CD4-positive, alpha-beta T cell treated with Interleukin-1 beta for 1 hour (primary cell): ENCODE results near the gene JARID2.
A peak's percentile ranks its signal among the peaks of the same experiment; 100 is the strongest.
"Not testable (repeated sequence)": the region's sequence is repeated elsewhere in the genome, so short reads cannot be mapped to it uniquely, and the experiment has no call there.

Experiments used
- DNase-seq, 2 donors: peaks; one replicate each; pipeline ENCODE4 v3.0.0-alpha.2; 2020 to 2022

JARID2 gene

GRCh38 chr6:15316754-15317153 is 70.9 kb downstream of the JARID2 start:
- DNase-seq, result no peak

- DNase-seq, result no peak
These were observed 71.4 kb downstream of the JARID2 start for GRCh38 chr6:15317251-15317650.

GRCh38 chr6:15317934-15318902 is 72.3 kb downstream of the JARID2 start:
- no peak for DNase-seq

GRCh38 chr6:15319677-15320076 is 73.8 kb downstream of the JARID2 start:
- no peak for DNase-seq

GRCh38 chr6:15320693-15321092 is 74.8 kb downstream of the JARID2 start:
- no peak for DNase-seq

GRCh38 chr6:15322184-15322583 is 76.3 kb downstream of the JARID2 start:
- no peak for DNase-seq

GRCh38 chr6:15322781-15323536 is 77.1 kb downstream of the JARID2 start:
- DNase-seq, result no peak

GRCh38 chr6:15323611-15324010 is 77.7 kb downstream of the JARID2 start:
- not testable (repeated sequence) for DNase-seq

- DNase-seq, result no peak
These were observed 78.6 kb downstream of the JARID2 start for GRCh38 chr6:15324427-15324985.

GRCh38 chr6:15325540-15325955 is 79.7 kb downstream of the JARID2 start:
- DNase-seq, result no peak

GRCh38 chr6:15326067-15326614 is 80.3 kb downstream of the JARID2 start:
- peak in 1 of 2 donors; percentile 17 for DNase-seq

GRCh38 chr6:15327271-15327670 is 81.4 kb downstream of the JARID2 start:
- DNase-seq, result peak; percentile 34 to 42

- no peak for DNase-seq
These were observed 83.4 kb downstream of the JARID2 start for GRCh38 chr6:15329197-15329671.

- no peak for DNase-seq
These were observed 84.5 kb downstream of the JARID2 start for GRCh38 chr6:15330174-15330944.

- DNase-seq, result no peak
These were observed 85.3 kb downstream of the JARID2 start for GRCh38 chr6:15331143-15331542.

- no peak for DNase-seq
These were observed 85.9 kb downstream of the JARID2 start for GRCh38 chr6:15331629-15332251.

GRCh38 chr6:15332446-15332845 is 86.6 kb downstream of the JARID2 start:
- DNase-seq, result no peak

GRCh38 chr6:15335385-15335784 is 89.5 kb downstream of the JARID2 start:
- no peak for DNase-seq

- no peak for DNase-seq
These were observed 90.0 kb downstream of the JARID2 start for GRCh38 chr6:15335916-15336315.

GRCh38 chr6:15336900-15337560 is 91.2 kb downstream of the JARID2 start:
- no peak for DNase-seq

GRCh38 chr6:15337582-15337981 is 91.7 kb downstream of the JARID2 start:
- DNase-seq, result no peak
